Right atrium auricular region (tissue), 2 donors: ENCODE results near the gene TRIM10. TPM values are rescaled to one million over a fixed set of nuclear protein-coding genes. Genes with fewer than 3 reads are reported as not detected.

Source experiments
- DNase-seq: peaks from one replicate; pipeline ENCODE4 v3.0.0-alpha.2; 2019; ENCODE audit warnings: low spot score
- H3K27ac ChIP-seq, 2 donors: fragments of 200-600 bp; sonication (generic); 1 replicate in 1 of 2; 2 replicates in 1 of 2; pipeline ENCODE4 v1.5.1; 2016 to 2019
- H3K27me3 ChIP-seq, 2 donors: fragments of 200-600 bp; sonication (generic); one replicate each; pipeline versions ENCODE4 v1.5.1 to v1.6.0; 2017 to 2019
- H3K36me3 ChIP-seq: fragments of 200-600 bp; sonication (generic); one replicate; pipeline ENCODE4 v1.5.1; 2016
- H3K4me1 ChIP-seq, 2 donors: fragments of 200-600 bp; sonication (generic); one replicate each; pipeline versions ENCODE4 v1.5.1 to v1.6.0; 2017 to 2019
- H3K4me3 ChIP-seq, 2 donors: fragments of 200-600 bp; sonication (generic); 1 replicate in 1 of 2; 2 replicates in 1 of 2; pipeline ENCODE4 v1.5.1; 2017 to 2019; ENCODE audit warnings: mild to moderate bottlenecking in 1 of 2, moderate library complexity in 1 of 2
- H3K9me3 ChIP-seq, 2 donors: fragments of 200-600 bp; sonication (generic); one replicate each; pipeline ENCODE4 v1.5.1; 2019
- total RNA-seq, 2 donors: library from RNA; depleted of rRNA; stranded (reverse); fragments of >200 nt; gene quantifications; one replicate each; pipeline ENCODE4 v1.1.0, GENCODE V29; 2016
- TF ChIP-seq, protein P1 (sequence below), 2 donors: fragments of 200-600 bp; sonication (generic); IDR thresholded peaks; one replicate each; pipeline ENCODE4 v1.5.1; 2019; ENCODE audit warnings: antibody characterized with exemption in 2 of 2

The TRIM10 gene
- total RNA-seq, 2 donors from 2014 or later: not detected

DNA sequence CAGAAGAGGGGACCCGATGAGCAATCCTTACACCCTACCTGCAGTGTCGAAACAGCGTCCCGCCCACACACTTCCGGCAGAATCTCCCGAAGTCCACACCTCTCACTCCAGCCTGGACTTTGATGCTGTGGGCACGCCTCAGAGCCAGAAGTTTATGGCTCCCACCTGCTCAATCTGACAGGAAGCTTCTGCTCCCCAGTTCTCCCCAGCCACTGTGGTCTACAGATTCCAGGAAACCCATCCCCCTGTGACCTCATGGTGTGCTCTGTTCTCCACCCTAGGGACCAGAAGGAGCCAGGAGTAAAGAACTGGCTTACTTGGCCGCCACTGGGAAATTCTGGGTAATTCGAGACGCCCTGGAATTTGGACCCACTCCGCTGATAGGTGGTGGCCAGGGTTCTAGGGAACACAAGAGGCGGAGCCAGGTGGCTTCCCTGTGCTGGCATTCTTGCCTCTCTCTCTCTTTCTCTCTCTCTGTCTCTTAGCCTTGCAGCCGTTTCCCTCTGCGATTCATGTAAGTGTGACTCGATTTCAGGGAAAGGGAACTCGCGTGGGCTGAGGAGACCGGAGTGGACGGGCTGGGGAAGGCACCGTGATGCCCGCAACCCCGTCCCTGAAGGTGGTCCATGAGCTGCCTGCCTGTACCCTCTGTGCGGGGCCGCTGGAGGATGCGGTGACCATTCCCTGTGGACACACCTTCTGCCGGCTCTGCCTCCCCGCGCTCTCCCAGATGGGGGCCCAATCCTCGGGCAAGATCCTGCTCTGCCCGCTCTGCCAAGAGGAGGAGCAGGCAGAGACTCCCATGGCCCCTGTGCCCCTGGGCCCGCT, 2.3 kb upstream of the TRIM10 start, which contains the start of gene TRIM15:
TSS of gene TRIM15 (plus strand) at position 457 of the 828 bp plus-strand sequence. CDS start at position 596, 139 bp downstream.
- Histone ChIP-seq H3K27me3 (no peaks in the 10 kb centered on the region), H3K27ac (no peak within 1 kb of the TSS), H3K9me3 (no peaks in the 10 kb centered on the region), H3K4me1 (no peaks in the 10 kb centered on the region), H3K36me3 (no peaks in the 10 kb centered on the region), H3K4me3 (no peak within 1 kb of the TSS)
- TF ChIP-seq, protein P1, sequence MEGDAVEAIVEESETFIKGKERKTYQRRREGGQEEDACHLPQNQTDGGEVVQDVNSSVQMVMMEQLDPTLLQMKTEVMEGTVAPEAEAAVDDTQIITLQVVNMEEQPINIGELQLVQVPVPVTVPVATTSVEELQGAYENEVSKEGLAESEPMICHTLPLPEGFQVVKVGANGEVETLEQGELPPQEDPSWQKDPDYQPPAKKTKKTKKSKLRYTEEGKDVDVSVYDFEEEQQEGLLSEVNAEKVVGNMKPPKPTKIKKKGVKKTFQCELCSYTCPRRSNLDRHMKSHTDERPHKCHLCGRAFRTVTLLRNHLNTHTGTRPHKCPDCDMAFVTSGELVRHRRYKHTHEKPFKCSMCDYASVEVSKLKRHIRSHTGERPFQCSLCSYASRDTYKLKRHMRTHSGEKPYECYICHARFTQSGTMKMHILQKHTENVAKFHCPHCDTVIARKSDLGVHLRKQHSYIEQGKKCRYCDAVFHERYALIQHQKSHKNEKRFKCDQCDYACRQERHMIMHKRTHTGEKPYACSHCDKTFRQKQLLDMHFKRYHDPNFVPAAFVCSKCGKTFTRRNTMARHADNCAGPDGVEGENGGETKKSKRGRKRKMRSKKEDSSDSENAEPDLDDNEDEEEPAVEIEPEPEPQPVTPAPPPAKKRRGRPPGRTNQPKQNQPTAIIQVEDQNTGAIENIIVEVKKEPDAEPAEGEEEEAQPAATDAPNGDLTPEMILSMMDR (IDR thresholded peaks at IDR 0.05): no peak
- DNase-seq: no peak

DNA sequence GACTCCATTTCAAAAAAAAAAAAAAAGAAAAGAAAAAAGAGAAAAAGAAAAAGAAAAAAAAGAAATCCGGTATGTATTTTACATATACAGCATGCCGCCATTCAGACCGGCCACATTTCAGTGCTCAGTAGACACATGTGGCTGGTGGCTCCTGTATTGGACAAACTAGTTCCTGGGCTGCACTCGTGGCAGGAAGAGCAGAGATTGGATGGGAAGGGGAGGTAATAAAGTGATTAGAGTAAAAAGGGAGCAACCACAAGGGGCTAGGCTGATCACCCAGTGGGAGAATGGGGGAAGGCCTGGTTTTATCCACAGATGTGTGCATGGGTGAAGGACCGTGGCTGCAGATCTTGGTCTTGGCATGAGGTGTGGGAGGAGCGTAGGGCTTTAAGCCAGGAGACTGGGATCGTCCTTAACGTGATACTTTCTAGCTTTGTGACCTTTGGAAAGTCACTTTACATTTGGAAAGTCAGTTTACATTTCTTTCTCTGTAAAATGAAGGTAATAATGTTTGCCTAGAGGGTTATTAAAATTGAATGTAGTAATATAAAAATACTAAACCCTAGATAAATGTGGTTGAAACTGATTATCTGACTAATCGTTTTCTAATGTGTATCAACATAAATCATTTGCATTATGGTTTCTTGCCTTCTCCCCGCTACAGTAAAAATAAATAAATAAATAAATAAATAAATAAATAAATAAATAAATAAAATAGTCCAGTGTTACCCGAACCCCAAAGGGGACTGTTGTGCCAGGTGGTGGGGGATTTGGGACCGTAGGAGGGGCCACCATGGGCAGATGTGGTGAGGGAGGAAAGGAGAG, 1.5 kb upstream of the TRIM10 start:
- no peak for DNase-seq
- TF ChIP-seq, protein P1 (IDR thresholded peaks at IDR 0.05): no peak
- Histone ChIP-seq H3K36me3 (no peaks in the 10 kb centered on the region), H3K4me3 (no peak overlapping the region), H3K27ac (no peak overlapping the region), H3K4me1 (no peaks in the 10 kb centered on the region), H3K9me3 (no peaks in the 10 kb centered on the region), H3K27me3 (no peaks in the 10 kb centered on the region)

DNA sequence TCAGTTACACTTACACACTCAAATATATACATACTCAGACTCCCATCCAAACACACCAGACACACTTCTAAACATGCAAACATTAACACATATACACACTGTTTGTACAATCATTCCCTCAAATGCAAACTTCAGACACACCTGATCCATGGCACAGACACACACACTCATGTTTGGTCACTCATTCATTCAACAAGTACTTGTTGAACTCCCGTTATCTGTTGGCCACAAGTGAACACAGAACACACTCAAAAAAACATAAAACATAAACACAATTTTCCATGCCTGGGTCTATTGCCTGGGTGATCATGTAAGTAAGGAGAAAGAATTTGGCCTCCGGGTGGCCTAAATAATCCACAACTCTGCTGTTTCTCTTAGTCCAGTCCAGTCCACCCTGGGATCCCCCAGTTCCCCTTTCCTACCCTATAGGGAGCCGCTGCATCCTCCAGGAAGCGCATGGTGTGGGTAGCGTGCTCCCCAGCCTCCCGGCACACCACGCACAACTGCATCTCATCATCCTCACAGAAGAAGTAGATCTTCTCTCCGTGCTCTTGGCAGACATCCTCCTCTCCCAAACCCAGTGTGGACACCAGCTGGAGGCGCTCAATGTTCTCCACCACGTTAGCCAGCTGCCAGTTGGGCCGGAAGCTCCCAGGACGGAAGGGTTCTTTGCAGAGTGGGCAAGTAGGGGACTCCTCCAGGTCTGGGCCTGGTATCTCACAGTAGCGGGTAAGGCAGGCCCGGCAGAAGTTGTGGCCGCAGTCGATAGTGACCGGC, 815 bp downstream of the TRIM10 start:
- DNase-seq: no peak
- Histone ChIP-seq H3K9me3 (no peaks in the 10 kb centered on the region), H3K4me3 (no peak overlapping the region), H3K4me1 (peaks cover 0 to 10% of the 10 kb centered on the region in 2 donors), H3K27ac (no peak overlapping the region), H3K27me3 (no peaks in the 10 kb centered on the region), H3K36me3 (no peaks in the 10 kb centered on the region)
- TF ChIP-seq, protein P1 (IDR thresholded peaks at IDR 0.05): no peak

DNA sequence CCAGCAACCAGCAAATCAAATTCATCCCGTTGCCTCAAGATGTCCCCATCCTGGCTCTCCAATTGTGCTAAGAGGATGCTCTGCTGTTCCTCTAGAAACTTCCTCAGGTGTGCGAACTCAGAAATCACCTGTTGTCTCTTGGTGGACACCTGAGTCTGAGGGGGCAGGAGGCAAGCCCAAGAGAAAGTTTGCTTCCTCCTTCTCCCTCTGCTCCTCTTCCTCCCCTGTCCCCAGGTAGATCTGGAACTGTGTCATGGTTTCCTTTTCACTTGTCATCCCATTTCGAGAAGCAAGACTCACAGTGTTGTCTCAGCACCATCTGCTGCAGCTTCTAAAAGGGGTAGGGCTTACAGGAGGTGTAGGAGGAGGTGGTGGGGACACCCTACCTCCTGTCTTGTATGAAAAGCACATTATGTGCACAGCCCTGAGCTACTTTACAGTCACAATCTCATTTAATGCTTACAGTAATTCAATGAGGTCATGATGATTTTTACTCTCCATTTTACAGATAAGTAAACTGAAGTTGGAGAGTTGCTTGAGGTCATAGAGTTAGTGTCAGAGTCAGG, 2.5 kb downstream of the TRIM10 start:
- H3K27me3 ChIP-seq: no peaks in the 10 kb centered on the region
- H3K27ac ChIP-seq: no peak overlapping the region
- no peaks in the 10 kb centered on the region for H3K36me3 ChIP-seq
- peaks cover 0 to 10% of the 10 kb centered on the region in 2 donors for H3K4me1 ChIP-seq
- no peak for DNase-seq
- TF ChIP-seq, protein P1 (IDR thresholded peaks at IDR 0.05): no peak
- H3K9me3 ChIP-seq: no peaks in the 10 kb centered on the region
- no peak overlapping the region for H3K4me3 ChIP-seq

DNA sequence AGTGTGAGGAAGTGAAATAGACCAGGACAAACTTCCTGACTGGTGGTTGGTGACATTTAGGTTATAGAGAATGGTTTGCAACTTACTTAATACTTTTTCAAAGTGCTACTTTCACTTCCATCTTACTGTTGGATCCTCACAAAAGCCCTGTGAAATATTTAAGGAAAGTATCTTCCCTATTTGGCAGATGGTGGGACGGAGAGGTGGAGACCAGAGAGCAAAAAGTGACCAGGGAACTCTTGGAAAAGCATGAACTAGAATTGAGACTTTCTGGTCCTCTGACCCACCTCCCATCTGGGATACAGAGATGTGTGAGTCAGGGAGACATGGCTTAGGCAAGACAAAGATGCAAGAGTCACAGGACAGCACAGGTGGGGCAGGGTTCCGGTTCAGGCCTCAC, 3.0 kb downstream of the TRIM10 start:
- Histone ChIP-seq H3K36me3 (no peaks in the 10 kb centered on the region), H3K4me1 (peaks cover 0 to 10% of the 10 kb centered on the region in 2 donors), H3K9me3 (no peaks in the 10 kb centered on the region), H3K27ac (no peak overlapping the region), H3K4me3 (no peak overlapping the region), H3K27me3 (no peaks in the 10 kb centered on the region)
- no peak for DNase-seq
- TF ChIP-seq, protein P1 (IDR thresholded peaks at IDR 0.05): no peak
